ENCODE data around the gene USP53.
"Not testable (repeated sequence)": the region's sequence is repeated elsewhere in the genome, so short reads cannot be mapped to it uniquely, and the experiment has no call there.

The USP53 gene

GRCh38 chr4:119302073-119302832 is 89.7 kb downstream of the USP53 start:
- Mint-ChIP-seq H3K27me3 (peaks cover 3% of the 10 kb centered on the region), H3K36me3 (ENCODE audit: low read depth) (peaks cover 33% of the 10 kb centered on the region), H3K4me3 (no peak overlapping the region), H3K27ac (no peak overlapping the region), H3K9me3 (no peaks in the 10 kb centered on the region), H3K4me1 (ENCODE audit: low read depth) (peaks cover 25% of the 10 kb centered on the region)
- DNase-seq: no peak

GRCh38 chr4:119303587-119304305 is 91.2 kb downstream of the USP53 start:
- no peak overlapping the region for H3K4me3 Mint-ChIP-seq
- peaks cover 3% of the 10 kb centered on the region for H3K27me3 Mint-ChIP-seq
- H3K4me1 Mint-ChIP-seq (ENCODE audit: low read depth): peaks cover 15% of the 10 kb centered on the region
- H3K27ac Mint-ChIP-seq: no peak overlapping the region
- H3K36me3 Mint-ChIP-seq (ENCODE audit: low read depth): peaks cover 20% of the 10 kb centered on the region
- no peaks in the 10 kb centered on the region for H3K9me3 Mint-ChIP-seq
- no peak for DNase-seq

GRCh38 chr4:119304431-119304830 is 91.9 kb downstream of the USP53 start:
- no peak overlapping the region for H3K27ac Mint-ChIP-seq
- no peak for DNase-seq
- H3K27me3 Mint-ChIP-seq: peaks cover 3% of the 10 kb centered on the region
- H3K36me3 Mint-ChIP-seq (ENCODE audit: low read depth): peaks cover 13% of the 10 kb centered on the region
- peaks cover 9% of the 10 kb centered on the region for H3K4me1 Mint-ChIP-seq (ENCODE audit: low read depth)
- no peak overlapping the region for H3K4me3 Mint-ChIP-seq
- H3K9me3 Mint-ChIP-seq: no peaks in the 10 kb centered on the region

GRCh38 chr4:119307606-119308005 is 95.1 kb downstream of the USP53 start:
- peaks cover 3% of the 10 kb centered on the region for H3K27me3 Mint-ChIP-seq
- H3K4me1 Mint-ChIP-seq (ENCODE audit: low read depth): peaks cover 2% of the 10 kb centered on the region
- no peaks in the 10 kb centered on the region for H3K9me3 Mint-ChIP-seq
- no peaks in the 10 kb centered on the region for H3K36me3 Mint-ChIP-seq (ENCODE audit: low read depth)
- no peak overlapping the region for H3K27ac Mint-ChIP-seq
- no peak overlapping the region for H3K4me3 Mint-ChIP-seq
- DNase-seq: no peak

- DNase-seq: no peak
- peaks cover 4% of the 10 kb centered on the region for H3K27me3 Mint-ChIP-seq
- H3K9me3 Mint-ChIP-seq: no peaks in the 10 kb centered on the region
- H3K36me3 Mint-ChIP-seq (ENCODE audit: low read depth): no peaks in the 10 kb centered on the region
- no peak overlapping the region for H3K27ac Mint-ChIP-seq
- H3K4me1 Mint-ChIP-seq (ENCODE audit: low read depth): peaks cover 2% of the 10 kb centered on the region
- no peak overlapping the region for H3K4me3 Mint-ChIP-seq
Observed at GRCh38 chr4:119310826-119311225, 98.3 kb downstream of the USP53 start.

GRCh38 chr4:119313237-119313636 is 100.7 kb downstream of the USP53 start:
- H3K4me3 Mint-ChIP-seq: no peak overlapping the region
- no peaks in the 10 kb centered on the region for H3K9me3 Mint-ChIP-seq
- no peaks in the 10 kb centered on the region for H3K36me3 Mint-ChIP-seq (ENCODE audit: low read depth)
- DNase-seq: no peak
- peaks cover 4% of the 10 kb centered on the region for H3K27me3 Mint-ChIP-seq
- H3K4me1 Mint-ChIP-seq (ENCODE audit: low read depth): no peaks in the 10 kb centered on the region
- no peak overlapping the region for H3K27ac Mint-ChIP-seq

GRCh38 chr4:119314356-119314755 is 101.8 kb downstream of the USP53 start:
- DNase-seq: no peak
- peaks cover 4% of the 10 kb centered on the region for H3K27me3 Mint-ChIP-seq
- no peak overlapping the region for H3K4me3 Mint-ChIP-seq
- no peaks in the 10 kb centered on the region for H3K4me1 Mint-ChIP-seq (ENCODE audit: low read depth)
- H3K9me3 Mint-ChIP-seq: no peaks in the 10 kb centered on the region
- no peak overlapping the region for H3K27ac Mint-ChIP-seq
- no peaks in the 10 kb centered on the region for H3K36me3 Mint-ChIP-seq (ENCODE audit: low read depth)

- Mint-ChIP-seq H3K4me1 (ENCODE audit: low read depth) (no peaks in the 10 kb centered on the region), H3K4me3 (no peak overlapping the region), H3K36me3 (ENCODE audit: low read depth) (no peaks in the 10 kb centered on the region), H3K9me3 (no peaks in the 10 kb centered on the region), H3K27ac (no peak overlapping the region), H3K27me3 (peaks cover 4% of the 10 kb centered on the region)
- no peak for DNase-seq
Observed at GRCh38 chr4:119315036-119315435, 102.5 kb downstream of the USP53 start.

- peaks cover 8% of the 10 kb centered on the region for H3K27me3 Mint-ChIP-seq
- no peaks in the 10 kb centered on the region for H3K36me3 Mint-ChIP-seq (ENCODE audit: low read depth)
- no peak for DNase-seq
- no peak overlapping the region for H3K4me3 Mint-ChIP-seq
- H3K4me1 Mint-ChIP-seq (ENCODE audit: low read depth): no peaks in the 10 kb centered on the region
- H3K27ac Mint-ChIP-seq: no peak overlapping the region
- no peaks in the 10 kb centered on the region for H3K9me3 Mint-ChIP-seq
Observed at GRCh38 chr4:119317990-119318389, 105.5 kb downstream of the USP53 start.

- H3K36me3 Mint-ChIP-seq (ENCODE audit: low read depth): no peaks in the 10 kb centered on the region
- no peaks in the 10 kb centered on the region for H3K4me1 Mint-ChIP-seq (ENCODE audit: low read depth)
- DNase-seq: no peak
- no peak within 1 kb of the TSS for H3K4me3 Mint-ChIP-seq
- no peaks in the 10 kb centered on the region for H3K9me3 Mint-ChIP-seq
- H3K27ac Mint-ChIP-seq: no peak within 1 kb of the TSS
- peaks cover 8% of the 10 kb centered on the region for H3K27me3 Mint-ChIP-seq
Observed at GRCh38 chr4:119321921-119322687, 109.6 kb downstream of the USP53 start, which contains the start of gene FABP2. TSS of gene FABP2 (minus strand) at chr4:119322138. CDS start at chr4:119322102, 36 bp downstream.

GRCh38 chr4:119328695-119329094 is 116.2 kb downstream of the USP53 start:
- Mint-ChIP-seq H3K4me3 (no peak overlapping the region), H3K27ac (no peak overlapping the region), H3K36me3 (ENCODE audit: low read depth) (no peaks in the 10 kb centered on the region), H3K4me1 (ENCODE audit: low read depth) (no peaks in the 10 kb centered on the region), H3K27me3 (peaks cover 9% of the 10 kb centered on the region), H3K9me3 (no peaks in the 10 kb centered on the region)
- no peak for DNase-seq

- Mint-ChIP-seq H3K4me1 (ENCODE audit: low read depth) (no peaks in the 10 kb centered on the region), H3K27me3 (peaks cover 9% of the 10 kb centered on the region), H3K4me3 (no peak overlapping the region), H3K36me3 (ENCODE audit: low read depth) (no peaks in the 10 kb centered on the region), H3K9me3 (no peaks in the 10 kb centered on the region), H3K27ac (no peak overlapping the region)
- DNase-seq: no peak
Observed at GRCh38 chr4:119329835-119330620, 117.5 kb downstream of the USP53 start.

- not testable (repeated sequence) for H3K4me3 Mint-ChIP-seq; H3K27ac Mint-ChIP-seq; H3K4me1 Mint-ChIP-seq (ENCODE audit: low read depth); DNase-seq; H3K9me3 Mint-ChIP-seq; H3K27me3 Mint-ChIP-seq; H3K36me3 Mint-ChIP-seq (ENCODE audit: low read depth)
Observed at GRCh38 chr4:119336332-119336979, 123.9 kb downstream of the USP53 start.

GRCh38 chr4:119337010-119337409 is 124.5 kb downstream of the USP53 start:
- Mint-ChIP-seq H3K4me3 (no peak overlapping the region), H3K27me3 (peaks cover 4% of the 10 kb centered on the region), H3K9me3 (no peaks in the 10 kb centered on the region), H3K4me1 (ENCODE audit: low read depth) (peaks cover 1% of the 10 kb centered on the region), H3K36me3 (ENCODE audit: low read depth) (no peaks in the 10 kb centered on the region), H3K27ac (no peak overlapping the region)
- DNase-seq: no peak
